Epithelial cell of esophagus (primary cell): Measurements from ENCODE around the gene STARD9.

ENCODE experiments used
- DNase-seq: peaks from one replicate; pipeline ENCODE4 v3.0.0; 2010; ENCODE audit warnings: low read depth
- H3K4me3 ChIP-seq: 2 replicates; pipeline ENCODE4 v1.5.1; 2011; ENCODE audit warnings: mild to moderate bottlenecking, low read length, control low read depth
- CTCF ChIP-seq: IDR thresholded peaks from 2 replicates; pipeline ENCODE4 v1.5.1; 2011; ENCODE audit warnings: low read depth, mild to moderate bottlenecking, low read length, control low read depth, inconsistent platforms; ENCODE audit not compliant: insufficient read depth; ENCODE audit errors: missing control alignments

The STARD9 gene

GRCh38 chr15:42732095-42732827, 156.9 kb downstream of the STARD9 start:
- no peak overlapping the region for H3K4me3 ChIP-seq
- TF ChIP-seq CTCF = no peak
- DNase-seq = no peak

- no peak overlapping the region for H3K4me3 ChIP-seq
- DNase-seq = no peak
- no peak for TF ChIP-seq CTCF
These were observed 157.6 kb downstream of the STARD9 start for GRCh38 chr15:42733027-42733426.

GRCh38 chr15:42734076-42734672, 158.8 kb downstream of the STARD9 start:
- no peak for TF ChIP-seq CTCF

GRCh38 chr15:42735382-42736165, 160.2 kb downstream of the STARD9 start:
- no peak for TF ChIP-seq CTCF
- DNase-seq = no peak
- H3K4me3 ChIP-seq = peak overlapping the region; percentile 71

More at GRCh38 chr15:42734076-42734672, 158.8 kb downstream of the STARD9 start:
- H3K4me3 ChIP-seq = no peak overlapping the region
- DNase-seq = no peak

- no peak for TF ChIP-seq CTCF
- peak overlapping the region; percentile 71 for H3K4me3 ChIP-seq
- no peak for DNase-seq
These were observed 160.9 kb downstream of the STARD9 start for GRCh38 chr15:42736178-42736792.

GRCh38 chr15:42736793-42737528, 161.6 kb downstream of the STARD9 start, which contains the start of gene CDAN1:
Gene CDAN1 (minus strand): TSS chr15:42737128. CDS start chr15:42737102, 26 bp downstream.
- H3K4me3 ChIP-seq = peak within 1 kb of the TSS; percentile 71
- peak; percentile 83 for DNase-seq
- TF ChIP-seq CTCF = no peak
